Brain microvascular endothelial cell (primary cell): ENCODE measurements around the gene CKS1B.

Source experiments
- DNase-seq: peaks from one replicate; pipeline ENCODE4 v3.0.0-alpha.2; 2020
- H3K27ac ChIP-seq: fragments of 250-450 bp; sonication (Bioruptor Pico); 2 replicates; pipeline ENCODE4 v1.5.1; 2020; ENCODE audit warnings: mild to moderate bottlenecking, moderate library complexity
- H3K27me3 ChIP-seq: fragments of 250-450 bp; sonication (Bioruptor Pico); replicated peaks from 2 replicates; pipeline ENCODE4 v1.5.1; 2020; ENCODE audit warnings: mild to moderate bottlenecking
- H3K36me3 ChIP-seq: fragments of 250-450 bp; sonication (Bioruptor Pico); replicated peaks from 2 replicates; pipeline ENCODE4 v1.5.1; 2020; ENCODE audit warnings: mild to moderate bottlenecking
- H3K4me3 ChIP-seq: 2 replicates; pipeline ENCODE4 v1.5.1; 2011; ENCODE audit warnings: low read depth, mild to moderate bottlenecking, control low read depth, low read length, moderate library complexity
- CTCF ChIP-seq: IDR thresholded peaks from 2 replicates; pipeline ENCODE4 v1.5.1; 2011; ENCODE audit warnings: low read depth, mild to moderate bottlenecking, moderate library complexity, low read length, control low read depth, inconsistent platforms; ENCODE audit errors: missing control alignments
- in situ Hi-C: cut with HindIII; loops from 2 replicates; pipeline ENCODE4 v1.10.0; 2017; ENCODE audit warnings: low sequenced_read_pairs, low pct_ligation_motif_present

The CKS1B gene

GRCh38 chr1:155019377-155020245 is 45.1 kb downstream of the CKS1B start:
- Histone ChIP-seq H3K4me3 (no peak overlapping the region), H3K27ac (no peak overlapping the region)

GRCh38 chr1:155022136-155022926 is 47.9 kb downstream of the CKS1B start:
- Histone ChIP-seq H3K4me3 (no peak overlapping the region), H3K36me3 (no peaks in the 10 kb centered on the region), H3K27ac (no peak overlapping the region), H3K27me3 (no peaks in the 10 kb centered on the region)
- no peak for TF ChIP-seq CTCF
- in situ Hi-C loops = no loop called here
- no peak for DNase-seq

More at GRCh38 chr1:155019377-155020245, 45.1 kb downstream of the CKS1B start:
- in situ Hi-C loops = no loop called here
- H3K36me3 ChIP-seq = peaks cover 19% of the 10 kb centered on the region
- no peak for TF ChIP-seq CTCF
- H3K27me3 ChIP-seq = no peaks in the 10 kb centered on the region
- DNase-seq = no peak

- Histone ChIP-seq H3K27me3 (no peaks in the 10 kb centered on the region), H3K27ac (no peak overlapping the region), H3K4me3 (no peak overlapping the region), H3K36me3 (no peaks in the 10 kb centered on the region)
- no peak for TF ChIP-seq CTCF
- in situ Hi-C loops = no loop called here
- DNase-seq = no peak
Observed at GRCh38 chr1:155022927-155023236, 48.4 kb downstream of the CKS1B start.

- in situ Hi-C loops = no loop called here
- TF ChIP-seq CTCF = no peak
- DNase-seq = no peak
- Histone ChIP-seq H3K27me3 (no peaks in the 10 kb centered on the region), H3K36me3 (no peaks in the 10 kb centered on the region), H3K27ac (no peak overlapping the region), H3K4me3 (no peak overlapping the region)
Observed at GRCh38 chr1:155023627-155024026, 49.1 kb downstream of the CKS1B start.

- TF ChIP-seq CTCF = no peak
- no peaks in the 10 kb centered on the region for H3K36me3 ChIP-seq
- in situ Hi-C loops = no loop called here
Observed at GRCh38 chr1:155024315-155024714, 49.8 kb downstream of the CKS1B start.

More at GRCh38 chr1:155024315-155024714, 49.8 kb downstream of the CKS1B start:
- no peak for DNase-seq
- Histone ChIP-seq H3K27me3 (no peaks in the 10 kb centered on the region), H3K4me3 (no peak overlapping the region), H3K27ac (no peak overlapping the region)
